Measurements from ENCODE around the gene GMEB2. TPM values are rescaled to one million over a fixed set of nuclear protein-coding genes. Genes with fewer than 3 reads are reported as not detected.

Gene GMEB2
- total and polyA plus RNA-seq, 10 of the 15 experiments (the other 5 are each of a cell fraction or from before 2014, with no cell fraction given), result 0.08 to 15.1 (median 6.9) TPM

DNA sequence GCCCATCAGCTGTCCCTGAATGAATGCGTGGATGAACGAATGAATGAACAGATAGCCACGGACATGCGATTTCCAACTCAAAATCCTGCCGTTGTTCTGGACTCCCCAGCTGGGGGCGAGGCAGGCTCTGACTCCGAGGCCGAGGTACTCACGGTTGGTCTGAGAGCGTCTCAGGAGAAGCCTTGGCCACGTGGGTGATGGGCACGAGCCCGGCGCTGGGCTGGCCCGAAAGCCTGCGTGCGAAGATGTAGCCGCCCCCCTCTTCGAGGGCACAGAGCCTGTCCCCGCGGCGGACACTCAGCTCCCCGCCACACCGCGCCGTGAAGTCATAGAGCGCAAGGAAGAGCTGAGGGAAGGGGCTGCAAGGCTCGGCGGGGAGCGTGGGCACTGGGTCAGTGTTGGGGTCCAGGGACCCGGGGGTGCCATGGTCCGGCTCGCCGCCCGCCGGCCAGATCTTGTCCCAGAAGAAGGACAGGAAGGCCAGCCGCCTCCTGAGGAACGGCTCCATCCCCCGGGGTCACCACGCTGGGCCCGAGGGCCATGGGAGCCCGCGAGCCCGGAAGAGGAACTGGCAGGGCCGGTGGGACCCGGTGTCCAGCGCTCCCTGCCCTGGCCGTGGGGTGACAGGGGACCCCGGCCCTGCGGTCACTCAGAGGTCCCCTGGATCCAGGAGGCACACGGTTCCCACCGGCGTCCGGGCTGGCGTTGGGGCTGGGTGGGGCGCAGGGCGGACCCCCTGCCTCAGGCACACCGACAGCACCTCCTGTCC, 79.8 kb downstream of the GMEB2 start:
- H3K4me2 ChIP-seq (ENCODE audit: control insufficient read depth, insufficient read depth), result no peak overlapping the region
- no peak for DNase-seq (ENCODE audit: low read depth, low spot score)
- ChIA-PET POLR2A (no interaction called here), SMC1A (ENCODE audit: uncharacterized antibody, unreplicated experiment) (no interaction called here), CTCF (no interaction called here), RAD21 (ENCODE audit: unreplicated experiment) (interaction anchor here (0.9 kb wide), 1 partner anchor 26 kb away, joined by 3 read pairs; no protein-coding TSS in a partner anchor)
- no peak overlapping the region for H3K9ac ChIP-seq (ENCODE audit: control insufficient read depth, insufficient read depth, low read length)
- no peak overlapping the region for H2AFZ ChIP-seq (ENCODE audit: control insufficient read depth, low read depth, low read length)
- in situ Hi-C loops (cut with MboI) (no loop called here), intact Hi-C loops (cut with micrococcal nuclease; ENCODE audit: unreplicated experiment) (no loop called here)
- no peaks in the 10 kb centered on the region for H3K9me3 ChIP-seq (replicated peaks; ENCODE audit: control insufficient read depth, insufficient read depth, low read length)
- H3K27ac ChIP-seq (ENCODE audit: control insufficient read depth, insufficient read depth), result no peak overlapping the region
- H4K20me1 ChIP-seq (ENCODE audit: control insufficient read depth, insufficient read depth), result no peaks in the 10 kb centered on the region
- 82% methylated on average over 32 of the region's 58 CpGs for WGBS (ENCODE audit: insufficient coverage, insufficient replicate concordance, low lambda C conversion rate, missing lambda C conversion rate)
- peaks cover 14% of the 10 kb centered on the region for H3K4me1 ChIP-seq (ENCODE audit: control insufficient read depth, insufficient read depth, low read length)
- BruUV-seq (replicated peaks), result no TSS peak
- no peaks in the 10 kb centered on the region for H3K79me2 ChIP-seq (ENCODE audit: control insufficient read depth, insufficient read depth, low read length)
- H3K36me3 ChIP-seq (ENCODE audit: control insufficient read depth in 2 of 2, insufficient read depth in 2 of 2, low read length in 1 of 2), result no peaks in the 10 kb centered on the region
- no peak overlapping the region for H3K4me3 ChIP-seq
- TF ChIP-seq RAD51 (IDR thresholded peaks at IDR 0.05) (no peak), JUNB (IDR thresholded peaks at IDR 0.05) (no peak), TCF7 (IDR thresholded peaks at IDR 0.05; ENCODE audit: borderline replicate concordance) (no peak), TCF3 (IDR thresholded peaks at IDR 0.05; ENCODE audit: borderline replicate concordance, insufficient read depth, low read depth, low read length) (no peak), GATAD2B (conservative IDR thresholded peaks at IDR 0.05; ENCODE audit: low read depth) (no peak), MYC (IDR thresholded peaks at IDR 0.05; ENCODE audit: insufficient read depth, insufficient read length, insufficient replicate concordance, low read length, severe bottlenecking) (no peak), JUND (IDR thresholded peaks at IDR 0.05; ENCODE audit: low read depth, low read length) (no peak), SRF (IDR thresholded peaks at IDR 0.05; ENCODE audit: low read depth in 2 of 2, low read length in 2 of 2) (no peak), SUPT20H (IDR thresholded peaks at IDR 0.05; ENCODE audit: borderline replicate concordance, control insufficient read depth, low read depth, low read length) (no peak), ATF7 (IDR thresholded peaks at IDR 0.05; ENCODE audit: low read depth) (no peak), HDAC2 (IDR thresholded peaks at IDR 0.05) (no peak), ZNF217 (IDR thresholded peaks at IDR 0.05) (no peak), HDAC6 (IDR thresholded peaks at IDR 0.05; ENCODE audit: unreplicated experiment) (no peak), IKZF2 (IDR thresholded peaks at IDR 0.05) (no peak), KAT2A (conservative IDR thresholded peaks at IDR 0.05; ENCODE audit: control insufficient read depth, low read depth, low read length) (no peak), CEBPB (IDR thresholded peaks at IDR 0.05; ENCODE audit: borderline replicate concordance in 1 of 2, low read depth in 2 of 2, low read length in 2 of 2) (no peak)
- TF ChIP-seq, protein P1, sequence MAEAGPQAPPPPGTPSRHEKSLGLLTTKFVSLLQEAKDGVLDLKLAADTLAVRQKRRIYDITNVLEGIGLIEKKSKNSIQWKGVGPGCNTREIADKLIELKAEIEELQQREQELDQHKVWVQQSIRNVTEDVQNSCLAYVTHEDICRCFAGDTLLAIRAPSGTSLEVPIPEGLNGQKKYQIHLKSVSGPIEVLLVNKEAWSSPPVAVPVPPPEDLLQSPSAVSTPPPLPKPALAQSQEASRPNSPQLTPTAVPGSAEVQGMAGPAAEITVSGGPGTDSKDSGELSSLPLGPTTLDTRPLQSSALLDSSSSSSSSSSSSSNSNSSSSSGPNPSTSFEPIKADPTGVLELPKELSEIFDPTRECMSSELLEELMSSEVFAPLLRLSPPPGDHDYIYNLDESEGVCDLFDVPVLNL (IDR thresholded peaks at IDR 0.05; ENCODE audit: low read depth, low read length), result no peak
- TF ChIP-seq, protein P2, sequence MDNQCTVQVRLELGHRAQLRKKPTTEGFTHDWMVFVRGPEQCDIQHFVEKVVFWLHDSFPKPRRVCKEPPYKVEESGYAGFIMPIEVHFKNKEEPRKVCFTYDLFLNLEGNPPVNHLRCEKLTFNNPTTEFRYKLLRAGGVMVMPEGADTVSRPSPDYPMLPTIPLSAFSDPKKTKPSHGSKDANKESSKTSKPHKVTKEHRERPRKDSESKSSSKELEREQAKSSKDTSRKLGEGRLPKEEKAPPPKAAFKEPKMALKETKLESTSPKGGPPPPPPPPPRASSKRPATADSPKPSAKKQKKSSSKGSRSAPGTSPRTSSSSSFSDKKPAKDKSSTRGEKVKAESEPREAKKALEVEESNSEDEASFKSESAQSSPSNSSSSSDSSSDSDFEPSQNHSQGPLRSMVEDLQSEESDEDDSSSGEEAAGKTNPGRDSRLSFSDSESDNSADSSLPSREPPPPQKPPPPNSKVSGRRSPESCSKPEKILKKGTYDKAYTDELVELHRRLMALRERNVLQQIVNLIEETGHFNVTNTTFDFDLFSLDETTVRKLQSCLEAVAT (IDR thresholded peaks at IDR 0.05), result no peak
- no peaks in the 10 kb centered on the region; a peak in 1 of 4 replicates for H3K27me3 ChIP-seq (replicated peaks in 1 of 2; ENCODE audit: control insufficient read depth in 2 of 2, insufficient read depth in 2 of 2, low read length in 1 of 2)
- FAIRE-seq, result no peak
- ATAC-seq, result no peak
